ENCODE measurements around the gene IGSF3. TPM values are rescaled to one million over a fixed set of nuclear protein-coding genes. Genes with fewer than 3 reads are reported as not detected.

IGSF3 gene
- total RNA-seq, 1 donor from 2014 or later: 34.8 TPM

DNA sequence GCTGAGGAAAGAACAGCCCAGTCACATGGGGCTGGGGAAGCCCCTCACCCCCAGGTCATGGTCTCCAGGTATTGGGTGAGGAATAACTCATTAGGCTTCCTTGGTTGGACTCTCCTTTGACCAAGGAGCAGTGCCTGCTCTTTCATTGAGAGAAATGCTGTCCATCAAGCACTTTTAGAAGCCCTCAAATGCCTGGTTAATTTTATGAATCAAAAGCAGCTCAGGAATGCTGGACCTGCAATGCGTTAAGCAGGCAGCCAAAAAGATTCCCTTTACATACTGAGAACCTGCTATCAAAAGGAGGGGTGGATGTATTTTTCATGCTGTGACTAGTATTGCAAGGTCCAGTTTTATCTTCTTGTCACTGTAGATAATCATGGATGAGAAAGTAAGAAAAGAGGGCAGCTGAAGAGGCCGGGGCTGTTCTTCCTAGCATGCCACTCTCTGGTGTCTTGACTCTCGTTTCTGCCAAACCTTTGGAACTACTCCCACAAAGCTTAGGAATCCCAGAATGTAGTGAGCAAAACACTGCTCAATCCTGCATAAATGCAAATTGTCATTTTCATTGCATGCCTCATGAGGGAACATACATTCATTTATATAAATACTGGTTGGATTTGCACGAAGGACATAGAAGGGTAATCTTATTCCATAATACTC is 94.6 kb downstream of the IGSF3 start:
- TF ChIP-seq, protein P1, sequence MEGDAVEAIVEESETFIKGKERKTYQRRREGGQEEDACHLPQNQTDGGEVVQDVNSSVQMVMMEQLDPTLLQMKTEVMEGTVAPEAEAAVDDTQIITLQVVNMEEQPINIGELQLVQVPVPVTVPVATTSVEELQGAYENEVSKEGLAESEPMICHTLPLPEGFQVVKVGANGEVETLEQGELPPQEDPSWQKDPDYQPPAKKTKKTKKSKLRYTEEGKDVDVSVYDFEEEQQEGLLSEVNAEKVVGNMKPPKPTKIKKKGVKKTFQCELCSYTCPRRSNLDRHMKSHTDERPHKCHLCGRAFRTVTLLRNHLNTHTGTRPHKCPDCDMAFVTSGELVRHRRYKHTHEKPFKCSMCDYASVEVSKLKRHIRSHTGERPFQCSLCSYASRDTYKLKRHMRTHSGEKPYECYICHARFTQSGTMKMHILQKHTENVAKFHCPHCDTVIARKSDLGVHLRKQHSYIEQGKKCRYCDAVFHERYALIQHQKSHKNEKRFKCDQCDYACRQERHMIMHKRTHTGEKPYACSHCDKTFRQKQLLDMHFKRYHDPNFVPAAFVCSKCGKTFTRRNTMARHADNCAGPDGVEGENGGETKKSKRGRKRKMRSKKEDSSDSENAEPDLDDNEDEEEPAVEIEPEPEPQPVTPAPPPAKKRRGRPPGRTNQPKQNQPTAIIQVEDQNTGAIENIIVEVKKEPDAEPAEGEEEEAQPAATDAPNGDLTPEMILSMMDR (IDR thresholded peaks at IDR 0.05; ENCODE audit: insufficient read depth, low read length, poor library complexity, severe bottlenecking): no peak
- H3K36me3 ChIP-seq (ENCODE audit: control insufficient read depth, insufficient read depth, low read length): no peaks in the 10 kb centered on the region

GRCh38 chr1:116572099-116572498 is 95.4 kb downstream of the IGSF3 start:
- no peak overlapping the region for H3K4me3 ChIP-seq (ENCODE audit: low read depth, low read length)
- no peak for DNase-seq (ENCODE audit: low read depth)
- TF ChIP-seq, protein P1 (IDR thresholded peaks at IDR 0.05; ENCODE audit: insufficient read depth, low read length, poor library complexity, severe bottlenecking): no peak
- no peaks in the 10 kb centered on the region for H3K27me3 ChIP-seq (ENCODE audit: control insufficient read depth, insufficient read depth, low read length)
- H3K36me3 ChIP-seq (ENCODE audit: control insufficient read depth, insufficient read depth, low read length): no peaks in the 10 kb centered on the region

More for the DNA sequence above, 94.6 kb downstream of the IGSF3 start:
- DNase-seq (ENCODE audit: low read depth): no peak
- H3K4me3 ChIP-seq (ENCODE audit: low read depth, low read length): no peak overlapping the region
- no peaks in the 10 kb centered on the region for H3K27me3 ChIP-seq (ENCODE audit: control insufficient read depth, insufficient read depth, low read length)

GRCh38 chr1:116571215-116571919 is 96.2 kb downstream of the IGSF3 start:
- no peak for DNase-seq (ENCODE audit: low read depth)
- TF ChIP-seq, protein P1 (IDR thresholded peaks at IDR 0.05; ENCODE audit: insufficient read depth, low read length, poor library complexity, severe bottlenecking): no peak
- H3K36me3 ChIP-seq (ENCODE audit: control insufficient read depth, insufficient read depth, low read length): no peaks in the 10 kb centered on the region
- H3K4me3 ChIP-seq (ENCODE audit: low read depth, low read length): peak overlapping the region; percentile 81
- no peaks in the 10 kb centered on the region for H3K27me3 ChIP-seq (ENCODE audit: control insufficient read depth, insufficient read depth, low read length)

DNA sequence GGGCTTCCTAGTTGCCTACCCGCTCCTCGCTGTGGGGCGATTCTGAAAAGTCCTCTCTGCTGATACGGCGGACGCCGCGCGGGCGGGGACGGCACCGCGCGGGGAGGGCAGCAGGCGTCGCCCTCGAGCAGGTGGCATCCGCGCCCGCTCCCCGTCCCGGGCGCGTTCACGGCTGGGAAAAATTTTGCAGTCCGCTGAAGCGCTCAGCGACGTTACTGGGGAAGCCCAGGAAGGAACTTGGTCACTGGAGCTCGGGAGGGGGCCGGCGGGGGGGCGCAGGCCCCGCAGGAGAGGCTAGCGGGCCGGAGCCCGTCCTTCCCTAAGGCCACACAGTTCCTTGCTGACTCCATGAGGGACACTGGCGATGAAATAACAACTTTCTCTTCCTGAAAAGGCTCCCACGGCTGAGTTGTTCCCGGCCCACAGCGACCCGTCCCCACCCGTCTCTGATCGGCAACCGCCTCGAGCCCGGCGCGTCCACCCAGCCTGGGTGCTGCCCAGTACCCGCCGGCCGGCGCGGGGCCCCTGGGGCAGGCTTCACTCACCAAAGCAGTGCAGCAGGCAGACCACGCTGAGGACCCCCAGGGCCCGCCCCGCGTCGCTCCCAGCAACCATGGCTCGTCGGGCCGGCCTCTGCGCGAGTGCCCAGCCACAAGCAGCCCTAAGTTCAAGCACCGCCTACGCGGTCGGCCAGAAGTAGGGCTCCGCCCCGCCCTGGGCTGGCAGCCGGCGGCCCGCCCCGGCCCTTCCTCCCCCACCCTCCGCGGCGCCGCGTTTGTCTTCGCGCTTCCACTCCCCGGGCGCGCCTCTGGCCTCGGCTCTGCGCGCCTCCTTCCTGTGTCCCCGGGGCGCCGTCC is 96.9 kb downstream of the IGSF3 start, which contains the start of gene CD58:
Gene CD58 (minus strand): TSS at position 669 of the 857 bp plus-strand sequence. CDS start 54 bp downstream, at position 615.
- Histone ChIP-seq H3K27me3 (ENCODE audit: control insufficient read depth, insufficient read depth, low read length) (no peaks in the 10 kb centered on the region), H3K36me3 (ENCODE audit: control insufficient read depth, insufficient read depth, low read length) (no peaks in the 10 kb centered on the region), H3K4me3 (ENCODE audit: low read depth, low read length) (peak within 1 kb of the TSS; percentile 81)
- DNase-seq (ENCODE audit: low read depth): no peak
- TF ChIP-seq, protein P1 (IDR thresholded peaks at IDR 0.05; ENCODE audit: insufficient read depth, low read length, poor library complexity, severe bottlenecking): peak; percentile 38

- peak overlapping the region; percentile 81 for H3K4me3 ChIP-seq (ENCODE audit: low read depth, low read length)
- TF ChIP-seq, protein P1 (IDR thresholded peaks at IDR 0.05; ENCODE audit: insufficient read depth, low read length, poor library complexity, severe bottlenecking): no peak
- DNase-seq (ENCODE audit: low read depth): no peak
These were observed 97.7 kb downstream of the IGSF3 start for GRCh38 chr1:116569776-116570357.

More at GRCh38 chr1:116569776-116570357, 97.7 kb downstream of the IGSF3 start:
- Histone ChIP-seq H3K27me3 (ENCODE audit: control insufficient read depth, insufficient read depth, low read length) (no peaks in the 10 kb centered on the region), H3K36me3 (ENCODE audit: control insufficient read depth, insufficient read depth, low read length) (no peaks in the 10 kb centered on the region)

All from kidney epithelial cell (primary cell).